Naive thymus-derived CD4-positive, alpha-beta T cell (primary cell): ENCODE data around the gene GPC3. TPM values are rescaled to one million over a fixed set of nuclear protein-coding genes. Genes with fewer than 3 reads are reported as not detected.

ENCODE experiments used
- ATAC-seq: fragments of 150-1000 bp; cut with Tn5 transposase; 2 replicates; pipeline ENCODE4 v1.10.0; 2021; ENCODE audit warnings: mild to moderate bottlenecking, moderate library complexity
- CTCF ChIA-PET: fragments of 350-600 bp; sonication (Branson Sonifier 250); formaldehyde crosslinking; loops from one replicate; lab custom pipeline; 2021; ENCODE audit warnings: antibody characterized with exemption; lab: Charles Lee
- POLR2A ChIA-PET: fragments of 350-600 bp; sonication (Branson Sonifier 250); formaldehyde crosslinking; loops from one replicate; lab custom pipeline; 2021; ENCODE audit warnings: antibody characterized with exemption, inconsistent platforms; lab: Charles Lee
- DNase-seq, 9 donors: peaks; one replicate each; pipeline versions ENCODE4 v3.0.0 to v3.0.0-alpha.2; 2020 to 2022; ENCODE audit warnings: mixed read lengths in 1 of 9
- H3K27ac ChIP-seq: one replicate; pipeline ENCODE4 v1.7.0; 2013; ENCODE audit warnings: mild to moderate bottlenecking, low read depth, low read length, moderate library complexity
- H3K27me3 ChIP-seq, 2 donors: one replicate each; pipeline ENCODE4 v1.7.0; 2013; ENCODE audit warnings: low read length in 2 of 2, mild to moderate bottlenecking in 2 of 2, moderate library complexity in 2 of 2; ENCODE audit not compliant: control insufficient read depth in 2 of 2, insufficient read depth in 2 of 2
- H3K36me3 ChIP-seq, 3 experiments: 1 replicate in 2 of 3; 2 replicates in 1 of 3; pipeline ENCODE4 v1.7.0; 2013; ENCODE audit warnings: low read length in 3 of 3, mild to moderate bottlenecking in 3 of 3, moderate library complexity in 1 of 3; ENCODE audit not compliant: insufficient read depth in 3 of 3, control insufficient read depth in 2 of 3
- H3K4me1 ChIP-seq, 2 donors: one replicate each; pipeline ENCODE4 v1.7.0; 2013; ENCODE audit warnings: low read length in 2 of 2, mild to moderate bottlenecking in 2 of 2, moderate library complexity in 1 of 2; ENCODE audit not compliant: control insufficient read depth in 2 of 2, insufficient read depth in 2 of 2
- H3K4me3 ChIP-seq: 2 replicates; pipeline ENCODE4 v1.7.0; 2013; ENCODE audit warnings: mild to moderate bottlenecking, low read length
- H3K9me3 ChIP-seq, 3 experiments: 1 replicate in 2 of 3; 2 replicates in 1 of 3; pipeline ENCODE4 v1.7.0; 2013; ENCODE audit warnings: low read length in 3 of 3; ENCODE audit not compliant: control insufficient read depth in 2 of 3
- H3K27ac Mint-ChIP-seq, 9 donors: one replicate each; pipeline ENCODE4 v1.8.0; 2020 to 2022; ENCODE audit warnings: mixed read lengths in 9 of 9, mild to moderate bottlenecking in 8 of 9, moderate library complexity in 5 of 9, inconsistent platforms in 2 of 9
- H3K27me3 Mint-ChIP-seq, 5 donors: one replicate each; pipeline ENCODE4 v1.8.0; 2021 to 2022; ENCODE audit warnings: mixed read lengths in 5 of 5, mild to moderate bottlenecking in 1 of 5
- H3K36me3 Mint-ChIP-seq, 5 donors: one replicate each; pipeline ENCODE4 v1.8.0; 2020 to 2022; ENCODE audit warnings: mixed read lengths in 5 of 5, mild to moderate bottlenecking in 3 of 5, inconsistent platforms in 1 of 5
- H3K4me1 Mint-ChIP-seq, 7 donors: one replicate each; pipeline ENCODE4 v1.8.0; 2020 to 2022; ENCODE audit warnings: mixed read lengths in 7 of 7, mild to moderate bottlenecking in 3 of 7, inconsistent platforms in 1 of 7
- H3K4me3 Mint-ChIP-seq, 10 donors: one replicate each; pipeline ENCODE4 v1.8.0; 2020 to 2022; ENCODE audit warnings: mild to moderate bottlenecking in 10 of 10, mixed read lengths in 10 of 10, moderate library complexity in 6 of 10, inconsistent platforms in 2 of 10
- H3K9me3 Mint-ChIP-seq, 11 donors: one replicate each; pipeline ENCODE4 v1.8.0; 2020 to 2022; ENCODE audit warnings: mixed read lengths in 11 of 11, mild to moderate bottlenecking in 4 of 11, inconsistent platforms in 1 of 11, moderate library complexity in 1 of 11
- intact Hi-C, 2 donors: fragments of 100-400 bp; cut with micrococcal nuclease; formaldehyde crosslinking; loops; one replicate each; pipeline ENCODE4 v1.15.1; 2023
- polyA plus RNA-seq, 2 donors: library from polyadenylated mRNA; unstranded; fragments of 300-500 nt; fragmentation: Illumina TruSeq; gene quantifications; one replicate each; pipeline ENCODE4 v1.2.3, GENCODE V29; 2021
- total RNA-seq, 6 experiments: library from RNA in 5 of 6; stranded (reverse) in 5 of 6; gene quantifications; 1 replicate in 5 of 6; 2 replicates in 1 of 6; pipeline ENCODE4 v1.2.3 and lab custom pipeline; 2021 to 2026

The GPC3 gene
- total and polyA plus RNA-seq, 7 experiments from 2014 or later, result 0.24 to 6.0 (median 0.65) TPM

DNA sequence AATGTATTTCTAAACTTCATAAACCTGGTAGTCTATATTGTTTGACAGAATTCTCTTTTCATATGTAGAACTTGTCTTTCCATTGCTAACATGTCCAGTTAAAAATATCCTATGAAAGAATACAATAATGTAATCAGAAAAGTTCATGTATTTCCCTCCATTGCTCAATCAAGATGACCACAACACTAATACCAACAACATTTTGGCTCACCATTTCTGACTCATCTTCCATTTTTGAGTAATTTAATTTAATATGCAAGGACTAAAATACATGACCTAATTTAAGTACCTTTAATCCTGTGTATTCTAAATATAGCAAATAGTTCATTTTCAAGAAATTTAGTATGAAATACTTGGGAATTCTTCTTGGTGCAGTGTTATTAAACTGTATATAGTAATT is 330.6 kb downstream of the GPC3 start:
- Histone ChIP-seq H3K36me3 (no peaks in the 10 kb centered on the region), H3K27me3 (no peaks in the 10 kb centered on the region), H3K4me1 (no peaks in the 10 kb centered on the region), H3K9me3 (no peaks in the 10 kb centered on the region), H3K27ac (no peak overlapping the region), H3K4me3 (no peak overlapping the region)
- intact Hi-C loops, result no loop called here
- Mint-ChIP-seq H3K4me1 (no peaks in the 10 kb centered on the region), H3K27ac (no peak overlapping the region), H3K36me3 (no peaks in the 10 kb centered on the region), H3K9me3 (no peaks in the 10 kb centered on the region), H3K4me3 (no peak overlapping the region), H3K27me3 (no peaks in the 10 kb centered on the region)
- no peak for ATAC-seq
- POLR2A ChIA-PET, result no interaction called here
- no peak for DNase-seq
- CTCF ChIA-PET, result no interaction called here

DNA sequence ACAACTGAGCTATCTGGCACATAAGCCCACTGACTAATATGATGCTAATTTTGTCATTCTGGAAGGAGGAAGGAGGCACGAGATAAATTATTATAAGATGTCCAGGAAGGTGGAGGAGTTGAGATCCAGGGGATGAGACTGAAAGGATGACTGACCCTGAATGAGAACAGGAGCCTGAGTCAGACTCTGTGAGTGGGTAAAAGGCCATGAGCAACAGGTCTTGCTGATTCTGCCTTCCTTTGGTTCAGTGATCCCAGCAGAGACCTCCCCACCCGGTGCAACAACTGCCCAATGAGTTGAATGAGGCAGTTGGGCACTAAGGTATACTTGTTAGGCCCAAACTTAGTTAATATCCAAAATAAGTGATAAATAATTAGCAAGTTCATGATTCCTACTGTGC is 332.0 kb downstream of the GPC3 start:
- ChIA-PET POLR2A (no interaction called here), CTCF (no interaction called here)
- Histone ChIP-seq H3K4me1 (no peaks in the 10 kb centered on the region), H3K9me3 (no peaks in the 10 kb centered on the region), H3K36me3 (no peaks in the 10 kb centered on the region), H3K27me3 (no peaks in the 10 kb centered on the region), H3K27ac (no peak overlapping the region), H3K4me3 (no peak overlapping the region)
- H3K27ac Mint-ChIP-seq, result no peak overlapping the region
- intact Hi-C loops, result no loop called here
- no peaks in the 10 kb centered on the region for H3K4me1 Mint-ChIP-seq
- ATAC-seq (no peak), DNase-seq (no peak)
- no peaks in the 10 kb centered on the region for H3K27me3 Mint-ChIP-seq
- H3K9me3 Mint-ChIP-seq, result no peaks in the 10 kb centered on the region
- H3K4me3 Mint-ChIP-seq, result no peak overlapping the region
- H3K36me3 Mint-ChIP-seq, result no peaks in the 10 kb centered on the region

DNA sequence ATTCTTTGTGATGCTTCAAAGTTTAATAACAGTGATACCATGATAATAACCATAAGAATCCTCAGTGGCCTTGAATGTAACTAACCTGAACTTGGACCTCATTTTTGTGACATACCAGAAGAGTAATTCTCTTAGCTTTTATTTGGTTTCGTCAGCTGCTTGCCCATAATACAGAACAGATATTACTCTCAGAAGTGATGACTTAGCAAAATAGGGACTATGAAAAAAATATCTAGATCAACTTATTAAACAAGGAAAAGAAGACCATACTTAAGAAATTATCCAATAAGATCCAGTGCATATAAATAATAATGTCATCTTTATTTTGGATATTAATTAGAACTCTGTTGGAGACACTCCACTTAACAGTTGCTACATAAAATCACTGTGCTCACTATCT is 333.2 kb downstream of the GPC3 start:
- intact Hi-C loops, result no loop called here
- Mint-ChIP-seq H3K27ac (no peak overlapping the region), H3K27me3 (no peaks in the 10 kb centered on the region), H3K36me3 (no peaks in the 10 kb centered on the region), H3K9me3 (no peaks in the 10 kb centered on the region), H3K4me3 (no peak overlapping the region), H3K4me1 (no peaks in the 10 kb centered on the region)
- CTCF ChIA-PET, result no interaction called here
- Histone ChIP-seq H3K27ac (no peak overlapping the region), H3K36me3 (no peaks in the 10 kb centered on the region), H3K4me3 (no peak overlapping the region), H3K4me1 (no peaks in the 10 kb centered on the region), H3K9me3 (no peaks in the 10 kb centered on the region), H3K27me3 (no peaks in the 10 kb centered on the region)
- POLR2A ChIA-PET, result no interaction called here
- no peak for ATAC-seq
- no peak for DNase-seq

DNA sequence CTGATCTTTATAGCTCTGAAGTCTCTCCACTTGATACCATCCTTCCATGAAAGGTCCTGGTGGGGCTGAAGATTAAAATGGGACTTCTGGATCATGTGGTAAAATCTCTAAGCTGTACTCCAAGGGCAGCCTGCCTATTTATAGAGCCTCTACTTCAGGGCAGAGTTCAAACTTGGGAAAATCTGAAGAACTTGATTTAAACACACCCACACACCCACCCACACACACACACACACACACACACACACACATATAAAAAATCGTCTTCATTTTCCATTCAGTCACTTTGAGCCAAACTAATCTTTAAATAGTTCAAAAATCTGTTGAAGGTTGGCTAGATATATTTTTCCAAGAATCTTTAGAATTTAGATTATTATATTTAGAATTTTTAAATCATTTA is 335.2 kb downstream of the GPC3 start:
- no peaks in the 10 kb centered on the region for H3K4me1 ChIP-seq
- no peak overlapping the region for H3K4me3 ChIP-seq
- Mint-ChIP-seq H3K36me3 (no peaks in the 10 kb centered on the region), H3K4me3 (no peak overlapping the region), H3K4me1 (no peaks in the 10 kb centered on the region), H3K27ac (no peak overlapping the region), H3K27me3 (no peaks in the 10 kb centered on the region), H3K9me3 (no peaks in the 10 kb centered on the region)
- H3K27me3 ChIP-seq, result no peaks in the 10 kb centered on the region
- H3K27ac ChIP-seq, result no peak overlapping the region
- POLR2A ChIA-PET, result no interaction called here
- no peak for DNase-seq
- CTCF ChIA-PET, result no interaction called here
- ATAC-seq, result no peak
- H3K9me3 ChIP-seq, result no peaks in the 10 kb centered on the region
- H3K36me3 ChIP-seq, result no peaks in the 10 kb centered on the region
- intact Hi-C loops, result no loop called here

- H3K9me3 ChIP-seq, result no peaks in the 10 kb centered on the region
- ATAC-seq (no peak), DNase-seq (no peak)
- ChIA-PET CTCF (no interaction called here), POLR2A (no interaction called here)
- Mint-ChIP-seq H3K9me3 (no peaks in the 10 kb centered on the region), H3K36me3 (no peaks in the 10 kb centered on the region), H3K4me3 (no peak overlapping the region), H3K27me3 (no peaks in the 10 kb centered on the region), H3K27ac (no peak overlapping the region), H3K4me1 (no peaks in the 10 kb centered on the region)
- no peaks in the 10 kb centered on the region for H3K4me1 ChIP-seq
- no peaks in the 10 kb centered on the region for H3K36me3 ChIP-seq
- intact Hi-C loops, result no loop called here
- no peaks in the 10 kb centered on the region for H3K27me3 ChIP-seq
- no peak overlapping the region for H3K4me3 ChIP-seq
- no peak overlapping the region for H3K27ac ChIP-seq
These were observed 335.7 kb downstream of the GPC3 start for GRCh38 chrX:133649651-133650050.

- no peaks in the 10 kb centered on the region for H3K9me3 Mint-ChIP-seq
- H3K27ac Mint-ChIP-seq, result no peak overlapping the region
- intact Hi-C loops, result no loop called here
These were observed 336.8 kb downstream of the GPC3 start for GRCh38 chrX:133648594-133648993.

DNA sequence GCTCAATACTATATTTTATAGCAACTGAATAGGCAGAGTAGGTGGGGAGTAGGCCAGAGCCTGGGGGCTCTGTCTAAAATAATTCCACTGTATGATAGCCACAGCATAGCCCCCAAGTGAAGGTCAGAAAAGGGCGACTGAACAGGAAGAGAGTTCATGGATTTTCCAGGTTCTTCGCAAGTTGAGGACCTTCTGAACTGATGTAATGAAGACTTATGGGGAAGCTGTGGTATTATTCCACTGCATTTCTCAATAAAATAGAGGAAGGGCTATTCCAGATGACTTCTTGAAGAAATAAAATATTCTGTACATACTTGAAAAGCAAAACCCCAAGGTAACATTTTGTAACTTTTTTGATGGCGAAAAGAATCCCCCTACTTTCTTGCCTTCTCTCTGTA is 338.7 kb downstream of the GPC3 start:
- Mint-ChIP-seq H3K4me1 (no peaks in the 10 kb centered on the region), H3K36me3 (no peaks in the 10 kb centered on the region), H3K27me3 (no peaks in the 10 kb centered on the region), H3K4me3 (no peak overlapping the region), H3K27ac (no peak overlapping the region), H3K9me3 (no peaks in the 10 kb centered on the region)
- H3K27me3 ChIP-seq, result no peaks in the 10 kb centered on the region
- no peak for ATAC-seq
- H3K4me3 ChIP-seq, result no peak overlapping the region
- POLR2A ChIA-PET, result no interaction called here
- DNase-seq, result no peak
- no peaks in the 10 kb centered on the region for H3K9me3 ChIP-seq
- H3K4me1 ChIP-seq, result no peaks in the 10 kb centered on the region
- no peak overlapping the region for H3K27ac ChIP-seq
- intact Hi-C loops, result no loop called here
- no peaks in the 10 kb centered on the region for H3K36me3 ChIP-seq
- CTCF ChIA-PET, result no interaction called here

More at GRCh38 chrX:133648594-133648993, 336.8 kb downstream of the GPC3 start:
- Histone ChIP-seq H3K36me3 (no peaks in the 10 kb centered on the region), H3K4me3 (no peak overlapping the region), H3K4me1 (no peaks in the 10 kb centered on the region), H3K27ac (no peak overlapping the region), H3K27me3 (no peaks in the 10 kb centered on the region), H3K9me3 (no peaks in the 10 kb centered on the region)
- DNase-seq (no peak), ATAC-seq (no peak)
- H3K4me3 Mint-ChIP-seq, result no peak overlapping the region
- ChIA-PET POLR2A (no interaction called here), CTCF (no interaction called here)
- no peaks in the 10 kb centered on the region for H3K27me3 Mint-ChIP-seq
- H3K36me3 Mint-ChIP-seq, result no peaks in the 10 kb centered on the region
- no peaks in the 10 kb centered on the region for H3K4me1 Mint-ChIP-seq
